ENCODE measurements around the gene NUP188.

The NUP188 gene

DNA sequence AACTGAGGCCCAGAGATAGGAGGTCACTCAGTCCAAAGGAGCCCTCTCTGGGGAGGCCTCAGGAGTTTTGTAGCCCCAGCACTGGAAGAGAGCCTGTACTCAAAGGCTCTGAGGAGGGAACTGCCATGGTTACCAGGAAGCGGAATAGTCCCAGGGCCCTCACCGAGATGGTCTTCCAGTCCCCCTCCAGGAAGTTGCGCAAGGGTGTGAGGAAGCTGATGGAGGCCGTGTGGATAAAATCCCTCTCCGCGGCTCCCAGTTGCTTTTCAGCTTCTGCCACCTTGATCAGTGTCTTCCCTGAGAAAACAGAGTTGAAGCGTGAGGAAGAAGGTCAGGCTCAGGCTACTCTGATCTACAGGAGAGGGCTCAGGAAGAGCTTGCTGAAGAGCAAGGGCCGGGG, 67.1 kb downstream of the NUP188 start:
- TF ChIP-seq ARNTL (CRISPR knock-in tag; IDR thresholded peaks at IDR 0.05; ENCODE audit: borderline replicate concordance, low read depth) (no peak), BACH2 (CRISPR knock-in tag; IDR thresholded peaks at IDR 0.05; ENCODE audit: borderline replicate concordance) (no peak), CSRNP3 (CRISPR knock-in tag; IDR thresholded peaks at IDR 0.05) (no peak), TOX (CRISPR knock-in tag; IDR thresholded peaks at IDR 0.05; ENCODE audit: borderline replicate concordance) (no peak), ZFP30 (CRISPR knock-in tag; IDR thresholded peaks at IDR 0.05) (no peak), ESRRG (CRISPR knock-in tag; IDR thresholded peaks at IDR 0.05) (no peak), GLIS3 (CRISPR knock-in tag; IDR thresholded peaks at IDR 0.05) (no peak), ZNF565 (CRISPR knock-in tag; conservative IDR thresholded peaks at IDR 0.05; ENCODE audit: low read depth) (no peak)
- TF ChIP-seq, protein P1, sequence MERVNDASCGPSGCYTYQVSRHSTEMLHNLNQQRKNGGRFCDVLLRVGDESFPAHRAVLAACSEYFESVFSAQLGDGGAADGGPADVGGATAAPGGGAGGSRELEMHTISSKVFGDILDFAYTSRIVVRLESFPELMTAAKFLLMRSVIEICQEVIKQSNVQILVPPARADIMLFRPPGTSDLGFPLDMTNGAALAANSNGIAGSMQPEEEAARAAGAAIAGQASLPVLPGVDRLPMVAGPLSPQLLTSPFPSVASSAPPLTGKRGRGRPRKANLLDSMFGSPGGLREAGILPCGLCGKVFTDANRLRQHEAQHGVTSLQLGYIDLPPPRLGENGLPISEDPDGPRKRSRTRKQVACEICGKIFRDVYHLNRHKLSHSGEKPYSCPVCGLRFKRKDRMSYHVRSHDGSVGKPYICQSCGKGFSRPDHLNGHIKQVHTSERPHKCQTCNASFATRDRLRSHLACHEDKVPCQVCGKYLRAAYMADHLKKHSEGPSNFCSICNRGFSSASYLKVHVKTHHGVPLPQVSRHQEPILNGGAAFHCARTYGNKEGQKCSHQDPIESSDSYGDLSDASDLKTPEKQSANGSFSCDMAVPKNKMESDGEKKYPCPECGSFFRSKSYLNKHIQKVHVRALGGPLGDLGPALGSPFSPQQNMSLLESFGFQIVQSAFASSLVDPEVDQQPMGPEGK (CRISPR knock-in tag; IDR thresholded peaks at IDR 0.05; ENCODE audit: borderline replicate concordance), result no peak
- TF ChIP-seq, protein P2, sequence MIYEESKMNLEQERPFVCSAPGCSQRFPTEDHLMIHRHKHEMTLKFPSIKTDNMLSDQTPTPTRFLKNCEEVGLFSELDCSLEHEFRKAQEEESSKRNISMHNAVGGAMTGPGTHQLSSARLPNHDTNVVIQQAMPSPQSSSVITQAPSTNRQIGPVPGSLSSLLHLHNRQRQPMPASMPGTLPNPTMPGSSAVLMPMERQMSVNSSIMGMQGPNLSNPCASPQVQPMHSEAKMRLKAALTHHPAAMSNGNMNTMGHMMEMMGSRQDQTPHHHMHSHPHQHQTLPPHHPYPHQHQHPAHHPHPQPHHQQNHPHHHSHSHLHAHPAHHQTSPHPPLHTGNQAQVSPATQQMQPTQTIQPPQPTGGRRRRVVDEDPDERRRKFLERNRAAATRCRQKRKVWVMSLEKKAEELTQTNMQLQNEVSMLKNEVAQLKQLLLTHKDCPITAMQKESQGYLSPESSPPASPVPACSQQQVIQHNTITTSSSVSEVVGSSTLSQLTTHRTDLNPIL (CRISPR knock-in tag; IDR thresholded peaks at IDR 0.05; ENCODE audit: low read depth), result no peak
- ATAC-seq, result no peak

- TF ChIP-seq SNAI2 (CRISPR knock-in tag; IDR thresholded peaks at IDR 0.05), result no peak
- TF ChIP-seq ZFP3 (CRISPR knock-in tag; IDR thresholded peaks at IDR 0.05), result no peak
- TF ChIP-seq, protein P2 (CRISPR knock-in tag; IDR thresholded peaks at IDR 0.05; ENCODE audit: low read depth), result no peak
- TF ChIP-seq ZNF565 (CRISPR knock-in tag; conservative IDR thresholded peaks at IDR 0.05; ENCODE audit: low read depth), result no peak
- TF ChIP-seq ZNF8 (CRISPR knock-in tag; IDR thresholded peaks at IDR 0.05), result no peak
- TF ChIP-seq ZC3H10 (CRISPR knock-in tag; IDR thresholded peaks at IDR 0.05), result no peak
- ATAC-seq, result no peak
Observed at GRCh38 chr9:129021091-129021490, 73.6 kb downstream of the NUP188 start.

GRCh38 chr9:129022037-129022436, 74.5 kb downstream of the NUP188 start:
- TF ChIP-seq, protein P1 (CRISPR knock-in tag; IDR thresholded peaks at IDR 0.05; ENCODE audit: borderline replicate concordance), result no peak
- no peak for TF ChIP-seq RARB (CRISPR knock-in tag; IDR thresholded peaks at IDR 0.05)
- no peak for TF ChIP-seq ISL1 (CRISPR knock-in tag; IDR thresholded peaks at IDR 0.05)
- TF ChIP-seq OSR1 (CRISPR knock-in tag; IDR thresholded peaks at IDR 0.05), result no peak
- TF ChIP-seq, protein P2 (CRISPR knock-in tag; IDR thresholded peaks at IDR 0.05; ENCODE audit: low read depth), result no peak
- no peak for TF ChIP-seq SNAI2 (CRISPR knock-in tag; IDR thresholded peaks at IDR 0.05)
- no peak for TF ChIP-seq CSDC2 (CRISPR knock-in tag; IDR thresholded peaks at IDR 0.05)
- TF ChIP-seq PPARA (CRISPR knock-in tag; IDR thresholded peaks at IDR 0.05; ENCODE audit: borderline replicate concordance), result no peak
- no peak for TF ChIP-seq ZNF8 (CRISPR knock-in tag; IDR thresholded peaks at IDR 0.05)
- no peak for TF ChIP-seq GLIS3 (CRISPR knock-in tag; IDR thresholded peaks at IDR 0.05)
- no peak for TF ChIP-seq ARNTL (CRISPR knock-in tag; IDR thresholded peaks at IDR 0.05; ENCODE audit: borderline replicate concordance, low read depth)
- TF ChIP-seq, protein P3, sequence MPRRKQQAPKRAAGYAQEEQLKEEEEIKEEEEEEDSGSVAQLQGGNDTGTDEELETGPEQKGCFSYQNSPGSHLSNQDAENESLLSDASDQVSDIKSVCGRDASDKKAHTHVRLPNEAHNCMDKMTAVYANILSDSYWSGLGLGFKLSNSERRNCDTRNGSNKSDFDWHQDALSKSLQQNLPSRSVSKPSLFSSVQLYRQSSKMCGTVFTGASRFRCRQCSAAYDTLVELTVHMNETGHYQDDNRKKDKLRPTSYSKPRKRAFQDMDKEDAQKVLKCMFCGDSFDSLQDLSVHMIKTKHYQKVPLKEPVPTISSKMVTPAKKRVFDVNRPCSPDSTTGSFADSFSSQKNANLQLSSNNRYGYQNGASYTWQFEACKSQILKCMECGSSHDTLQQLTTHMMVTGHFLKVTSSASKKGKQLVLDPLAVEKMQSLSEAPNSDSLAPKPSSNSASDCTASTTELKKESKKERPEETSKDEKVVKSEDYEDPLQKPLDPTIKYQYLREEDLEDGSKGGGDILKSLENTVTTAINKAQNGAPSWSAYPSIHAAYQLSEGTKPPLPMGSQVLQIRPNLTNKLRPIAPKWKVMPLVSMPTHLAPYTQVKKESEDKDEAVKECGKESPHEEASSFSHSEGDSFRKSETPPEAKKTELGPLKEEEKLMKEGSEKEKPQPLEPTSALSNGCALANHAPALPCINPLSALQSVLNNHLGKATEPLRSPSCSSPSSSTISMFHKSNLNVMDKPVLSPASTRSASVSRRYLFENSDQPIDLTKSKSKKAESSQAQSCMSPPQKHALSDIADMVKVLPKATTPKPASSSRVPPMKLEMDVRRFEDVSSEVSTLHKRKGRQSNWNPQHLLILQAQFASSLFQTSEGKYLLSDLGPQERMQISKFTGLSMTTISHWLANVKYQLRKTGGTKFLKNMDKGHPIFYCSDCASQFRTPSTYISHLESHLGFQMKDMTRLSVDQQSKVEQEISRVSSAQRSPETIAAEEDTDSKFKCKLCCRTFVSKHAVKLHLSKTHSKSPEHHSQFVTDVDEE (CRISPR knock-in tag; IDR thresholded peaks at IDR 0.05), result no peak
- no peak for TF ChIP-seq ZFP30 (CRISPR knock-in tag; IDR thresholded peaks at IDR 0.05)
- no peak for TF ChIP-seq TOX (CRISPR knock-in tag; IDR thresholded peaks at IDR 0.05; ENCODE audit: borderline replicate concordance)
- no peak for TF ChIP-seq BACH2 (CRISPR knock-in tag; IDR thresholded peaks at IDR 0.05; ENCODE audit: borderline replicate concordance)
- TF ChIP-seq ZNF70 (CRISPR knock-in tag; IDR thresholded peaks at IDR 0.05), result no peak
- no peak for TF ChIP-seq TCF4 (CRISPR knock-in tag; IDR thresholded peaks at IDR 0.05; ENCODE audit: borderline replicate concordance)
- ATAC-seq, result no peak

Data from SK-N-SH treated with all-trans-retinoic acid at 6 μM for 48 hours (cell line).